ENCODE data around the gene TGFBRAP1.
"Not testable (repeated sequence)": the region's sequence is repeated elsewhere in the genome, so short reads cannot be mapped to it uniquely, and the experiment has no call there.

Gene TGFBRAP1

DNA sequence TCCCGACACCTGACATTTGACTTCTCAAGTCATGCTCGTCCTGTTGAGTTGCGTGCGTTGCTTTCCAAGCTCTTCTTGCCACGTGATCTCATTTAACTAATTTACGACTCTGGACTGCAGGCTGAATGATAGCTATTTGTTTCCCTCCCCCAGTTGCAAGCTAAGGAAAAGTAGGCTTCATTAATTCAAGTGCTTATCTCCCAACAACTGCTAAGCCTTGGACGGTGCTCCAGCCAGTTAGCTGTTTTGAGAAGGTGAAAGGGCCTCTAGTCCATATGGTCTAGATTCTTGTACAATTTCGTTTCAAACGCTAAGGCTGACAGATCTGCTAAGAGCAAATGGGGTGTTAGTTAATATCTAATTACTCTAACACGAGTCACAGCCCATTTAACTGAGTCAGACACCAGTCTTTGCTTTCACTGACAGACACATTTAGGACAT, 66.9 kb downstream of the TGFBRAP1 start:
- no peak for DNase-seq

GRCh38 chr2:105261061-105261460, 68.5 kb downstream of the TGFBRAP1 start:
- DNase-seq, result no peak

- no peak for DNase-seq
Measured at GRCh38 chr2:105258835-105259350, 70.6 kb downstream of the TGFBRAP1 start.

GRCh38 chr2:105257981-105258380, 71.6 kb downstream of the TGFBRAP1 start:
- no peak for DNase-seq

DNA sequence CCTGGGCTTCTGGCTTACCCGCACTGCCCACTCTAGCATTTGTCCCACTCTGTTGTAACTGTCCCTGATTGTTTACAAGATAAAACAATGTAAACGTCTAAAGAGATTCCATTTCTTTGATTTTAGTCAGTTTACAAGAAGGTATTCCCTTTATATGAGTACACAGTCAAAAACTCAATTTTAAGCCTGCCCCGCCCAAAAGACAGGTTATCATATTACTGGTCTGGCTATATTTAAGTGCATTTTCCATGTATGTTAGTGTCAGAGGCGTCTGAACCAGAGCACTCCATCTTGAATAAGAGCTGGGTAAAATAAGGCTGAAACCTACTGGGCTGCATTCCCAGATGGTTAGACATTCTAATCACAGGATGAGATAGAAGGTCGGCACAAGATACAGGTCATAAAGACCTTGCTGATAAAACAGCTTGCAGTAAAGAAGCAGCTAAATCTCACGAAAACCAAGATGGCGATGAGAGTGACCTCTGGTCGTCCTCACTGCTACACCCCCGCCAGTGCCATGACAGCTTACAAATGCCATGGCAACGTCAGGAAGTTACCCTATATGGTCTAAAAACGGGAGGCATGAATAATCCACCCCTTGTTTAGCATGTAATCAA, 73.0 kb downstream of the TGFBRAP1 start:
- DNase-seq, result no peak

DNA sequence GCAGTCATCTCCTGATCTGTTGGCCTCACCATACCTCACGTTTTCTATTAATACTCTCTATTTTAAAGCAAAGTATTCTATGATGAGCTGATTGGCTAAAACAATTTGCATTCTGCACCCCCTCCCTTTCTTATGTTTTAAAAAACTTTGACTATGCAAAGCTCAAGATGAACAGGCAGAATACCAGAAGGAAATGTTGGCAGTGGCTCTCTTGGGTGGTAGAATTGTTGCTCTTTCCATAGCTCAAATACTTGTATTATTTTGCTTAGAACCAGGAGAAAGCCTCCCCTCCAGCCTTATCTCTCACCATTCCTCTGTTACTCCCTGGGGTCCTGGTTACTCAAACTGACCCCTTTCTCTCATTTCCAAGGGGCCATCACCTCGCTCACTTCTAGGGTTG, 73.6 kb downstream of the TGFBRAP1 start:
- no peak for DNase-seq

DNA sequence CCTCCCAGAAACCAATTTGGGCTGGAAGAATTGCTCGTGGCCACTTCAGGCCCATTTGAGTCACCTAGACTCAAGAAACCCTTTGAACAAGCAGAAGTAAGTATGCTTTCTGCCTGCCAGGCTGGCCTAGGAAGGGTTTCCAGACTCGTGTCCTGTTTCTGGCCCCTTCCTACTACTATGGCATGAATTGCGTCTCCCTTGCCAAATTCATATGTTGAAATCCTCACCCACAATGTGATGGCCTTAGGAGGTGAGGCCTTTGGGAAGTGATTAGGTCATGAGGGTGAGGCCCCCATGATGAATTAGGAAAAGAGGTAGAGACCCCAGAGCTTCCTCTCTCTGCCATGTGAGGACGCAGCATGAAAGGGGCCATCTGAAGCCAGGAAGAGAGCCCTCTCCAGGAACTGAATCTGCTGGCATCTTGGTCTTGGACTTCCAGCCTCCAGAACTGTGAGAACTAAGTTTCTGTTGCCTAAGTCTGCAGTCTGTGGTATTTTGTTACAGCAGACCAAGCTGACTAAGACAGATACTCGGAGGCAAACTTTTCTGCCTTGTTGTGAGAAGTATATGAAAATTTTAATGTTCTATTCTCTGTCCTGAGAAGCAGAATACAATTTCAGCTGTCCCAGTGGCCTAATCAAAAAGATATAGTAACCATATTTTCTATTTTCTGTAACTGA, 74.9 kb downstream of the TGFBRAP1 start:
- no peak for DNase-seq

GRCh38 chr2:105252271-105252670, 77.3 kb downstream of the TGFBRAP1 start:
- DNase-seq, result no peak

GRCh38 chr2:105251016-105251648, 78.4 kb downstream of the TGFBRAP1 start:
- not testable (repeated sequence) for DNase-seq

GRCh38 chr2:105249891-105250290, 79.6 kb downstream of the TGFBRAP1 start:
- no peak for DNase-seq

- no peak for DNase-seq
Measured at GRCh38 chr2:105249181-105249580, 80.4 kb downstream of the TGFBRAP1 start.

- no peak for DNase-seq
Measured at GRCh38 chr2:105248316-105249070, 81.0 kb downstream of the TGFBRAP1 start.

GRCh38 chr2:105244451-105244850, 85.1 kb downstream of the TGFBRAP1 start:
- DNase-seq, result no peak

DNA sequence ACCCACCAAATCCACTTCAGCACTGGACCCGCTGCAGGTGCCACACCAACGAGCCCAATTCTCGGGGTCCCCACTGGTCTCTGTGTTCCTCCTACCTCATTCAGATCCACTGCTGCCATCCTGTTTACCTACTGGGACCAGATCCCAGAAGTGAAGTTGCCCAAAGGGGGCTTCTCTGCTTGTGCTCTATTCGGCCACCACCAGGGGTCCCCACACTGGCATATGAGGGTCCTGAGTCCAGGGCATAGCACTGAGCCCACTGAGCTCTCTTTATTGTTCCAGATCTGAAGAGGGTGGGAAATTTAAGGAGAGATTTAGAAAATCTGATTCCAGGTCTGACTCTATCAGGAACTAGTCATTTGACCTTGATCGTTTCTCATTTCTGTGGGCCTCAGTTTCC, 85.6 kb downstream of the TGFBRAP1 start:
- DNase-seq, result no peak

GRCh38 chr2:105242286-105242993, 87.1 kb downstream of the TGFBRAP1 start:
- DNase-seq, result no peak

GRCh38 chr2:105241443-105241842, 88.1 kb downstream of the TGFBRAP1 start, which contains the start of gene GPR45:
TSS of gene GPR45 (plus strand) at chr2:105241743. CDS start at chr2:105241859, 116 bp downstream.
- DNase-seq, result no peak

DNA sequence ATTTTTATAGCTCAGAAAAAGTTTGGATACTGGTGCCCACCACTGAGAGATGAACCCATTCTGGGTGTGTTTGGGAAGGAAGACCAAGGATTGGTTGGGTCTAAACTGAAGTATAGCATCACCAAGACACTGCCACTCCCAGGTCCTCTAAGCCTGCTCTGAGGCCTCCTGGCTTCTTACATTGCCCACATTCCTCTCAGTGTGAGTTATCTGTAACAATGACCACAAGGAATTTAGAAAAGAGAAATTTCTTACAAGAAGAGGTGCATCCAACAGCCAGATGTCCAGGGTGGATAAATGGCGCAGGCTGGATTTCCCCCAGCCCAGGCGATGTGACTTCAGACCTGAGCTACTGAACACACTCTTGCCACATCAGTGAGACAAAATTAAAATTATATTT, 89.6 kb downstream of the TGFBRAP1 start:
- no peak for DNase-seq

GRCh38 chr2:105238664-105239240, 90.8 kb downstream of the TGFBRAP1 start:
- DNase-seq, result no peak

DNA sequence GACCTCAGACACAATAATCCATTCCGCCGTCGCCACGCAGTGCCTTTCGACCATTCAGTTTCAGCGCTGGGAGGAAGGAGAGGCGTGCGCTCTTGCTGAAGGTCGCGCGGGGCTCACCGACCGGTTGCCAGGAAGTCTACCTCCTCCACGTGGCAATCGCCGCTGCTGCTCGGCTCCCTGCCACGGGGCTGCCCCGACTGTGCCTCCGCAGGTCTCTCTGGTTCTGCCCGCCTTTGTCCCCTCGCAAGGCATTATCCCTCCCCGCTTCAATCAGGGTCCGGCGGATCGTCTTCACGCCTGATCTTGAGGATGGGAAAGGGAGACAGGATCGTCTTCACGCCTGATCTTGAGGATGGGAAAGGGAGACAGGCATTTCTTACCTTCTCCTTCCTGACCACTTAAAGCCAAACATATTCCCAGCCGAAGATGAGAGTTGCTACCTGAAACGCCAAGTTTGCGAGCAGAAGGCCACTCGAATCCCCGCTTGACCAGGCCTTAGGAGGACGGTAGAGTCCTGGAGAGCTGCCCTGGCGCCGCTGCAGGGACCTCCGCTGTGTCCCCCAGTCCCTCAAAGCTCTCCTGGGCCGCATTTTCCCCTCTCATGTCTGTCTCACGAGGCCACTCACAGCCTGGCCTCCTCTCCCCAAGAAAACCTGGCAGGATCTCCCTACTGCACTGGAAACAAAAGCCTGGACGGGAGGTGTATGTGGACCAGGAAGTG, 92.3 kb downstream of the TGFBRAP1 start:
- DNase-seq, result no peak

- no peak for DNase-seq
Measured at GRCh38 chr2:105236060-105236424, 93.5 kb downstream of the TGFBRAP1 start.

DNA sequence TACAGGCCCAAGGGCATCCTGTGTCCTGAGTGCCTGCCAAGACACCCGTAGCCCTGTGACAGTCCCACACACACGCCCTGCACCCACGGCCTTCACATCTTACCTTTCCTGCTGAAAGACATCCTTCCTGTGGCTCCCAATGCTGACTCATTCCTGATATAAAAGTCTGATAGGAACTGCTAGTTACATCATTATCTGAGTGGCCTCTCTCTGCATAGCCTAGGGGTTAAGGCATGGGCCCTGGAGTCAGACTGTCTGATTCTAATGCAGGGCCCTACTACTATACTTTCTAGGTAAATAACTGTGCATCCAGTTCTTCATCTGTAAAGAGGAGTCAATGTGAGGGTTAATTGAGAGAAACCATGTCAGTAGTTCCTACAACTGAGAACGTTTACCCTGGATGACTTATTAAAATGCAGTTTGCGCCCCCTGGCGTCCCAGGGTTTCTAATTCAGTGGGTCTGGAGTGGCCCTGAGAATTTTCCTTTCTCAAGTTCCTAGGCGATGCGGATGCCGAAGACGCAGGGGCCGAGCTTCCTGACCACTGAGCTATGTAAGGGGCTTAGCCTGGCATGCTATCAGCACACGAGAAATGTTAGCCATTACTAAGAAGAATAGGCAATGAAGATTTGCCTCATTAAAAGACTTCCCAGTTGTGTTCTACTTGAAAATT, 94.0 kb downstream of the TGFBRAP1 start:
- peak; percentile 37 for DNase-seq

All from NCI-H1105 (cell line).